CD4-positive, alpha-beta T cell treated with Interleukin-6 for 4 hours (primary cell): Measurements from ENCODE around the gene CHMP1A.

ENCODE experiments used
- DNase-seq: peaks from one replicate; pipeline ENCODE4 v3.0.0-alpha.2; 2020; ENCODE audit warnings: mixed read lengths

CHMP1A gene

DNA sequence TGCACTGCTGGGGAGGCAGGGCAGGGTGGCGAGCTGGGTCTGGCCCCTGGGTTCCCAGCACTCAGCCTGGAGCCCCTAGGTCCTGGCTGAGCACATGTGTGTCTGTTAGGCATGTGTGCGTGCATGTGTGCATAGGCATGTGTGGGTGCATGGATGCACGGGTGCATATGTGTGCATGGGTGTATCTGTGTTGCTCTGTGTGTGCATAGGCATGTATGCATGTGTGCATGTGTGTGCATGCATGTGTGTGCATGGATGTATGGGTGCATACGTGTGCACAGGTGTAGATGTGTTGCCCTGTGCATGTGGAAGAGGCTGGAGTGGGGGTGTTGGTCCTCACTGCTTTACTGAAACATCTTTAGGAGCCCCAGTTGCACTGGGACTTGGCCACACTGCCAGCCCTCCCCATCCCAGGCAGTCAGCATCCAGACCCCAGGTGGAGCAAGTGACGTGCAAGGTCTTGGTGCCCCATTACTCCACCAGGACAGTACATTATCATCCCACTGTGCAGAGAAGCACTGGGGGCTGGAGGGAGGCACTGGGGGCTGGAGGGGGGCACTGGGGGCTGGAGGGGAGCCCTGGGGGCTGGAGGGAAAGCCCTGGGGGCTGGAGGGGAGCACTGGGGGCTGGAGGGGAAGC is 54.4 kb downstream of the CHMP1A start:
- no peak for DNase-seq

DNA sequence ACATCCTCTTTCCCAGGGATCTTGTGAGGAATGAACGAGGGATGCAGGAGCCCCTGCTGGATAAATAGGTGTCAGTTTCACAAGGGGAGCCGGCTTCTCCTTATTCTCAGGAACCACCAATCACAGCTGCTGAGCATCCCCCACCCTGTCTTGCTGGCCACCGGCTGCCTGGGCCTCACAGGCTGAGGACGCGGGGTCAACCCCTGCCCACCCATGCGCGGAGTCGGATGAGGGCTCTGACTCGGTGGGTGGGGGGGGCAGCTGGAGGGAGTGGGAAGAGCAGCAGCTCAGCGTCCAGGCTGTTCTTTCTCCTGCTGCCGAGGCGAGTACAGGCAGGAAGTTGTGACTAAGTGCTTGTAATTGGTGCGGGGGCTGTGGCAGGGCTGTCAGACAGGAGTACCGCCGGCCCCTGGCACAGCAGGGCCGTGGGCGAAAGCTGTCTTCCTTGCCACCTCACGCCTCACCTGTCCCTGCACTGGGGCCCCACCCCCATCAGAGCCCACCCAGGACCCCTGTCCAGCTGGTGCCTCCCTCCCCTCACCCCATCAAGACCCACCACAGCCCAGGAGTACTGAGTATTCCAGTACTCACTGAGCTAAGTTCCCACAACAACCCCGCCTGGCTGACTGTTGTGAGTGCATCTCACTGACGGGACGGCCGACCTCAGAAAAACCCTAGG is 55.1 kb downstream of the CHMP1A start:
- DNase-seq, result peak; percentile 74

DNA sequence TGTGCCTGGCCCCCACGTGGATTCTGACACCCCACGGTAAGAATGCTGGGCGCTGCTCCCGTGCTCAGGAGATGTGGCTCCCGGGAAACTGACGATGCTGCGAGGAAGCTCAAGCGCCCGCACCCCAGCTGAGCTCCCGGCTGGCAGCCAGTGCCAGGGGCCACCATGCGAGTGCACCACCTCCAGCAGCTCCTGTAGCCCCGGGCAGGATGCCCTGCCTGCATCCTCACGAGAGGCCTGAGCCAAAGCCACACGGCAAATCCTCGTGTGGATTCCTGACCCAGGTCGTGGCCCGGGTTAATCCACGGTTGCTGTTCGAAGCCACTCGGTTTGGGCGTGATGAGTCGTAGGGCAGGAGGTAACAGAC is 55.6 kb downstream of the CHMP1A start:
- DNase-seq, result no peak

DNA sequence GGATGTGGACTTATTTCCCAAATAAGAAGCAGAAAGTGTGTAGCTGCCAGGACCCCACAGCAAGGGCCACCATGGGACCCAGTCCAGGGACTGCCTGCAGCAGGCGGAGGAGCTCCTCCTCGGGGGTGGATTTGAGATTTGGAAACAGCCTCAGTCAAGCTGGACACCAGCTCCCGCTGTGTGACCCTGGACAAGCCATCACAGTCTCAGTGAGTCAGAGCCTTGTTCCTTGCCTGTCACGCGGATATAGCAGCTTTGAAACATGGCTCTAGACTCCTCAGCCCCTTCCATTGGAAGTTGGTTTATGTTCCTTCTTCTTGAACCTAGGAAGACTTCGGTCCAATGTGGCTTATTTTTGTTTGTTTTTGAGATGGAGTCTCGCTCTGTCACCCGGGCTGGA is 56.6 kb downstream of the CHMP1A start:
- DNase-seq, result no peak

DNA sequence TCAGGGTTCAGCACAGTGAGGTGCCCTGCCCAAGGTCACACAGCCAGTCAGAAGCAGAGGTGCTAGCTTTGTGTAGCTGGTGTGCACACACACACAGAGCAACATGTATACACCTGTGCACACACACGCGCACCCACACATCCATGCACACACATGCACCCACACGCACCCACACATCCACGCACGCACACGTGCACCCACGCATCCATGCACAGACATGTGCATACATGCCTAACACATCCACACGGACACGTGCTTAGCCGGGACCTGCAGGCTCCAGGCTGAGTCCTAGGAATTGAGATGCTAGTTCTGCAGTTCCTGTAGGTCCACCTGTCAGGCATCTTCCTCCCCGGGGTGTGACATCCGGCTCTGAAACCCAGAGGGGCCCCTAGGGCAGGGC is 57.1 kb downstream of the CHMP1A start:
- no peak for DNase-seq

DNA sequence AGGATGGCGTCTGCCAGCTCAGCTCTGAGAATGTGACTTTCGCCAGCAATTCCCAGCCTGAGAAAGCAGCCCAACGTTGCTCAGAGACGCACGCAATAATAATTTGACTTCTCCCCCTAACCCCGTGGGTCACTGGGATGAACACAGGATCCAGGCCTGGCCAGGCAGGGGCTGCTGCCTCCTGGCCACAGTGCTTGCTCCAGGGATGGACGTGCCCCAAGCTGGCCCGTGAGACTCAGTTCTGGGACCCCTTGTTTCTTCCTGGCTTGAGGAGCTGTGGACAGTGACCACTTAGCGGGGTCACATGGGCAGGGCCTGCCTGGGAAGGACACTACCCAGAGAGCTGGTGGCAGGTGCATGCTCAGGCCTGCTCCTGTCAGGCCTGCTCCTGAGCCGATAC is 57.6 kb downstream of the CHMP1A start:
- DNase-seq, result no peak

DNA sequence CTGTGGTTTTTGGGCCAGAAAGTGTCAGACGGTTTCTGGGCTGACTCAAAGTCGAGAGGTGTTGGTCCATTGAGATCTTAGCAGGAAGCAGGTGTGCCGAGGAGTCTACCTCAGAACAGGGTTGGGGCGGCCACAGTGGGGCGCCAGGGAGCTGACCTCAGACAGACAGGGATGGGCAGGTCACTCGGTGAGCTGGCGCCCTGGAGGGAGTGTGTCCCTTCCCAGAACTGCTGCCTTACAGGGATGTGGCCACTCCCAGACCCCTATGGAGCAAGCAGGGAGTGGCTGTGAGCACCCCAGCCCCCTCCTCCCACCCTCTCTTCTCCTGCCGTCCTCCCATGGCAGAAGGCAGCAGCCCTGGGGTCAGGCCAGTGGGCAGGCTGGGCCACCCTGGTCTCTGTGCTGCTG is 58.1 kb downstream of the CHMP1A start:
- DNase-seq, result peak; percentile 45

DNA sequence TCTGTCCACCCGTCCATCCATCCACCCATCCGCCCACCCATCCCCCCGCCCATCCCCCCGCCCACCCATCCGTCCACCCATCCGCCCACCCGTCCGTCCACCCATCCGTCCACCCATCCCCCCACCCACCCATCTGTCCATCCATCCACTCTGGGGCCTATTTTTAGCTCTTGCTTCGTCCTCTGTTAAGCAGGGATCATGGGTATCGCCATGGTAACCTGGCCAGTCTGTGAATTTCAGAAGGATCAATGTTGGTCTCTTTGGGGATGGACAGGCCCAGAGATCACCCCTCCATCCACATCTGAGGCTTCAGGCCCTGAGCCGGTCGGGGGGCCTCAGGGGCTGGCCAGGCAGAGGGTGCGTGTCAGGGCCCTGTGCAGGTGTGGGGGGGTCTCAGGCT is 59.3 kb downstream of the CHMP1A start:
- DNase-seq, result no peak

DNA sequence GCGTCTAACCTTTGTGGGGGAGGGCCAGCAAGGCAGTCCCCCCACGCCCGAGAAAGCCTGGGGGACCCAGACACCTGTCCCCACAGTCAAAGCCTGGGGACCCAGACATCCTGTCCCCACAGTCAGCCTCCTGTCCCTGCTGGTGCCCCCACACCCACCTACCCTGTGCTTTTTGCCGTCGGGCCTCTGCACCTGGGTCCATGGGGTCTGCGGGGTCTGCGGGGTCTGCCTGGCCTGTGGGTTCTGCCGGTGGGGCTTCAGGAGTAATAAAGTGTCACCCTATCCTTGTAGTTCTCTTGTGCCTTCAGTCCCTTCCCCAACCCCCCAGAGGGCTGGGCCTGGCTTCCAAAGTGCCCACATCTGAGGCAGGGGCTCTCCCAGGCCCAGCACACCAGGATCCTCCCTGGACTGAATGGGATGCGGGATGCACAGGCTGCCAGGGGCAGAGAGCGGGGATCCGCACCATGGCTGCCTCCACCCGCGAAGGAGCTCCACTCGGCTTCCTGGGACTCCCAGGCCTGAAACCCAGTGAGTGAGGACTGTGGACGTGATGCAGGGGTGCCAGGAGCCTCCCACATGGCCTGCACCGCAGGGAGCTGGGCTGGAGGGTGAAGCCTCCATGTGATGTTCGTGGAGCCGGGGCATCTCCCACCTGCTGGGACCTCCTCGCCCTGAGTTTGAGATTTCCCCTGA is 60.4 kb downstream of the CHMP1A start:
- no peak for DNase-seq

DNA sequence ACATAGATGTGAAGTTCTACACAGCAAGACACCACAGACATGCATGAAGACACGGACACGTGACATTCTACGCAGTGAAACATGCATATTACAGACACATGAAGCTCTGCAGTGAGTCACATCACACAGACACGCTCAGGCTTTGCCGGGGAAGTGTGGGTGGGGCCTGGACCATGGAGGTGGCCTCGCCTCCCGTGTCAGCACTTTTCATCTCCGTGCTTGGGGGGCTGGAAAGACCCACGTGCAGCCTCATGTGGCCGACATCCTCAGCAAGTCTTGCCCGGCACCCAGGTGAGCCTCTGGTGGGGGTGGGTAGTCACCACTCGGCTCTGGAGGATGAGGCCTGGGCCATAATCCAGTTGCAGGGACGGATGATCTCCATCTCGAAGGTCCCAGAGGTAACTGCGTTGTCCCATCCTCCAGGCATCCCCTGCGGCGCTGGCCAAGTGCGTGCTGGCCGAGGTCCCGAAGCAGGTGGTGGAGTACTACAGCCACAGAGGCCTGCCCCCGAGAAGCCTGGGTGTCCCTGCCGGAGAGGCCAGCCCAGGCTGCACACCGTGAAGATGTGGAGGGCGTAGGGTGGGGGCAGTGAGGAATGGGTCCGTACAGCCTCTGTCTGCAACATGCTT is 61.3 kb downstream of the CHMP1A start:
- DNase-seq, result no peak

DNA sequence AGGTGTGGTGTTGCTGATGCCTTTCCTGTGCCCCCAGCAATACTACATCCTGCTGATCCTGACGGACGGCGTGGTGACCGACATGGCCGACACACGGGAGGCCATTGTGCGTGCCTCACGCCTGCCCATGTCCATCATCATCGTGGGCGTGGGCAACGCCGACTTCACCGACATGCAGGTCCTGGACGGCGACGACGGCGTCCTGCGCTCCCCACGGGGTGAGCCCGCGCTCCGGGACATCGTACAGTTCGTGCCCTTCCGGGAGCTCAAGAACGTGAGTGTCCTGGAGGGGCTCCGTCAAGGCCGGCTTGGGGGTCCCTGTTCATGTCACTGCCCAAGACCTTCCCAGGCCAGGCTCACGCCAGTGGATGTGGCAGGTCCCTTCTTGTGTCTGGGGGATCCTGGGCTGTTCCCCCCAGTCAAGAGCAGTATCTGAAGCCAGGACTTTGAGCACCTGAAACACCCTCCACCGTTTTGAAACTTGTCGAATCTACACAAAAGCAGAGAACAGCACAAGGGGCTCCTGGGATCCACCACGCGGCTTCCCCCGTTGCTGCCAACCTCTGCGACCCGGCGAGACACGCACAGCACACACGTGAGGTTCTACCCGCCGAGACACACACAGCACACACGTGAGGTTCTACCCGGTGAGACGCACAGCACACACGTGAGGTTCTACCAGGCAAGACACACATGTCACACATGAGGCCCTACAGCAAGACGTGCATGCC is 62.0 kb downstream of the CHMP1A start:
- no peak for DNase-seq
